Liver (tissue), 9 donors: ENCODE results near the gene MAML3. TPM values are rescaled to one million over a fixed set of nuclear protein-coding genes. Genes with fewer than 3 reads are reported as not detected.

ENCODE experiments used
- DNase-seq: peaks from one replicate; pipeline ENCODE4 v3.0.0-alpha.2; 2017; ENCODE audit warnings: low spot score
- H3K27ac ChIP-seq, 2 donors: one replicate each; pipeline ENCODE4 v1.7.0; 2013; ENCODE audit warnings: inconsistent platforms in 2 of 2, low read length in 2 of 2, control low read depth in 1 of 2, low read depth in 1 of 2, mild to moderate bottlenecking in 1 of 2
- H3K27me3 ChIP-seq, 4 donors: one replicate each; pipeline versions ENCODE4 v1.6.1 to v1.7.0; 2013; ENCODE audit warnings: low read length in 3 of 4, inconsistent platforms in 1 of 4, mild to moderate bottlenecking in 1 of 4, moderate library complexity in 1 of 4; ENCODE audit not compliant: control insufficient read depth in 4 of 4, insufficient read depth in 4 of 4
- H3K36me3 ChIP-seq, 4 donors: one replicate each; pipeline versions ENCODE4 v1.6.1 to v1.7.0; 2013; ENCODE audit warnings: low read length in 3 of 4, mild to moderate bottlenecking in 3 of 4, low read depth in 1 of 4, moderate library complexity in 1 of 4; ENCODE audit not compliant: control insufficient read depth in 4 of 4, insufficient read depth in 3 of 4
- H3K4me1 ChIP-seq, 4 donors: one replicate each; pipeline versions ENCODE4 v1.6.1 to v1.7.0; 2013; ENCODE audit warnings: low read length in 3 of 4, mild to moderate bottlenecking in 3 of 4, moderate library complexity in 1 of 4; ENCODE audit not compliant: control insufficient read depth in 4 of 4, insufficient read depth in 4 of 4
- H3K4me3 ChIP-seq, 3 donors: one replicate each; pipeline versions ENCODE4 v1.6.1 to v1.7.0; 2013; ENCODE audit warnings: low read length in 3 of 3, control low read depth in 1 of 3, low read depth in 1 of 3, mild to moderate bottlenecking in 1 of 3
- H3K9ac ChIP-seq, 2 donors: one replicate each; pipeline ENCODE4 v1.7.0; 2013; ENCODE audit warnings: low read length in 2 of 2, mild to moderate bottlenecking in 2 of 2, moderate library complexity in 2 of 2, control low read depth in 1 of 2, low read depth in 1 of 2
- H3K9me3 ChIP-seq, 4 donors: one replicate each; pipeline versions ENCODE4 v1.6.1 to v1.7.0; 2013; ENCODE audit warnings: low read length in 3 of 4; ENCODE audit not compliant: control insufficient read depth in 4 of 4
- EGR1 ChIP-seq, 2 donors: IDR thresholded peaks; 2 replicates each; pipeline ENCODE4 v1.6.1; 2016 to 2018; ENCODE audit warnings: antibody characterized with exemption in 2 of 2, low read depth in 2 of 2
- FOXA1 ChIP-seq: IDR thresholded peaks from 2 replicates; pipeline ENCODE4 v1.6.1; 2016; ENCODE audit warnings: antibody characterized with exemption
- FOXA2 ChIP-seq: IDR thresholded peaks from 2 replicates; pipeline ENCODE4 v1.6.1; 2016; ENCODE audit warnings: antibody characterized with exemption
- GABPA ChIP-seq, 2 donors: IDR thresholded peaks in 1 of 2; conservative IDR thresholded peaks in 1 of 2; 2 replicates each; pipeline ENCODE4 v1.6.1; 2016; ENCODE audit warnings: antibody characterized with exemption in 2 of 2, mild to moderate bottlenecking in 1 of 2, moderate library complexity in 1 of 2
- HNF4A ChIP-seq, 2 donors: conservative IDR thresholded peaks; 2 replicates each; pipeline ENCODE4 v1.6.1; 2016; ENCODE audit warnings: antibody characterized with exemption in 2 of 2, mild to moderate bottlenecking in 2 of 2
- HNF4G ChIP-seq: IDR thresholded peaks from 2 replicates; pipeline ENCODE4 v1.6.1; 2016; ENCODE audit warnings: antibody characterized with exemption
- JUND ChIP-seq, 2 donors: IDR thresholded peaks; 2 replicates each; pipeline ENCODE4 v1.6.1; 2016; ENCODE audit warnings: antibody characterized with exemption in 2 of 2
- NR2F2 ChIP-seq: IDR thresholded peaks from 2 replicates; pipeline ENCODE4 v1.6.1; 2016; ENCODE audit warnings: antibody characterized with exemption
- RAD21 ChIP-seq, 2 donors: IDR thresholded peaks; 2 replicates each; pipeline ENCODE4 v1.6.1; 2016; ENCODE audit warnings: antibody characterized with exemption in 2 of 2, mild to moderate bottlenecking in 2 of 2
- RXRA ChIP-seq, 2 donors: IDR thresholded peaks; 2 replicates each; pipeline ENCODE4 v1.6.1; 2017 to 2018; ENCODE audit warnings: antibody characterized with exemption in 2 of 2, mild to moderate bottlenecking in 1 of 2
- SP1 ChIP-seq: IDR thresholded peaks from 2 replicates; pipeline ENCODE4 v1.6.1; 2018; ENCODE audit warnings: antibody characterized with exemption, mild to moderate bottlenecking
- TAF1 ChIP-seq: conservative IDR thresholded peaks from 2 replicates; pipeline ENCODE4 v1.6.1; 2016; ENCODE audit warnings: antibody characterized with exemption, mild to moderate bottlenecking
- YY1 ChIP-seq: IDR thresholded peaks from 2 replicates; pipeline ENCODE4 v1.6.1; 2016; ENCODE audit warnings: antibody characterized with exemption, mild to moderate bottlenecking
- WGBS: extraction: QIAGEN DNeasy Blood & Tissue Kit; methylation state at CpG from one replicate; pipeline ENCODE4 v1.1.7; 2013; 5-methylcytosine and 5-hydroxymethylcytosine counted together
- polyA plus RNA-seq, 2 donors: library from polyadenylated mRNA; stranded (reverse) in 1 of 2; unstranded in 1 of 2; fragments of 200-250 nt in 1 of 2; fragments of >200 nt in 1 of 2; fragmentation: Nextera tagmentation in 1 of 2; extraction: Ambion mirVana in 1 of 2; gene quantifications; one replicate each; pipeline versions ENCODE4 v1.2.1 to v1.2.3, GENCODE V29; 2013 to 2015
- total RNA-seq, 2 donors: library from RNA; depleted of rRNA; stranded (reverse); fragments of >200 nt; gene quantifications; one replicate each; pipeline ENCODE4 v1.2.3, GENCODE V29; 2014
- TF ChIP-seq, protein P1 (sequence below): IDR thresholded peaks from 2 replicates; pipeline ENCODE4 v1.6.1; 2016; ENCODE audit warnings: antibody characterized with exemption, mild to moderate bottlenecking
- TF ChIP-seq, protein P2 (sequence below): IDR thresholded peaks from 2 replicates; pipeline ENCODE4 v1.6.1; 2016; ENCODE audit warnings: antibody characterized with exemption
- TF ChIP-seq, protein P3 (sequence below): IDR thresholded peaks from 2 replicates; pipeline ENCODE4 v1.6.1; 2016; ENCODE audit warnings: antibody characterized with exemption
- TF ChIP-seq, protein P4 (sequence below): fragments of 150-350 bp; IDR thresholded peaks from 2 replicates; pipeline ENCODE4 v1.5.1; 2017; ENCODE audit warnings: improper control_type of control experiment, low read depth, low read length; ENCODE audit not compliant: missing input control
- donor health status: healthy.
- donor health status: healthy.
- donor health status: healthy.
- donor health status: healthy.
- donor health status: healthy.

Gene MAML3
- total and polyA plus RNA-seq, 4 donors = 1.3 to 4.3 (median 2.7) TPM

DNA sequence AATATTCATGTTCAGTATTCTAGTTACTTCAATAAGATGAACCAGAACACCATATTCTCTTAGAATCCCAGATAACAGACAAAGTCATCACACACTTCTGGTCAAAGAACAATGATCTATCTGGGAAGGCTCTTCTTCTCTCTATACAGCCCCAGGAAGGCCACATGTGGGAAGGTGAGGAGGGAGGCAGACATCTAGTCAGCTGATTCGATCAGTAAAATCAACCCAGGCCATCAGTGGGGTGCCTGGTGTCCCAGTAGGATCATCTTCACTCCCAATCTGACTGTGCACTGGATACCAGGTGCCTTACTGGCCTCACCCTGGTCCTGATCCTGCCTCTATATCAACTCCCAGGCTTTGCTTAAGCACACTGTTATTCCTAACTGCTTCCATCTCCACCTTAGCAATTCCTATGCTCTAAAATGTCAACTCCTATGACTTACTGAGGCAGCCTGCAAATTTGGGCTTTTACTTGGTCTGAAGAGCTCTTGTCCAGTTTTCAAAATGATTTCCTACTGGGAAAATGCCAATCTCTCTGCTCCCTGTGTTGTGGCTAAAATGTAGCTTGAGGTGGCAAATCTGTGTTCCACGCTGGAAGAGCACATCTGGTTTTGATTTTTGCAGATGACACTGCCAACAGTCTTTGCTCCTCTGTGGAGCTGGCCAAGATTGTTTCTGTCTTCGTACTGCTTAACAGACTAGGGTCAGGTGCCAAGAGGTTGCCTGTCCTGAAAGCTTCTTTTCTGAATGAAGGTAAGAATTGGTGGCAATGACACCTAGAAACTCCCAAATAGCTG is 359.6 kb downstream of the MAML3 start:
- DNase-seq = no peak
- 71% methylated on average over 3 of the region's 3 CpGs for WGBS
- TF ChIP-seq GABPA (IDR thresholded peaks at IDR 0.05 in 1 of 2, conservative IDR thresholded peaks at IDR 0.05 in 1 of 2) = no peak
- TF ChIP-seq RAD21 (IDR thresholded peaks at IDR 0.05) = no peak
- TF ChIP-seq HNF4A (conservative IDR thresholded peaks at IDR 0.05) = no peak
- no peak for TF ChIP-seq JUND (IDR thresholded peaks at IDR 0.05)
- no peak for TF ChIP-seq EGR1 (IDR thresholded peaks at IDR 0.05; ENCODE audit: low read depth in 2 of 2)
- no peak overlapping the region for H3K4me3 ChIP-seq
- H3K9ac ChIP-seq = no peak overlapping the region
- H3K4me1 ChIP-seq = no peaks in the 10 kb centered on the region
- H3K27me3 ChIP-seq = no peaks in the 10 kb centered on the region
- no peak overlapping the region for H3K27ac ChIP-seq
- H3K36me3 ChIP-seq = no peaks in the 10 kb centered on the region
- H3K9me3 ChIP-seq = no peaks in the 10 kb centered on the region

DNA sequence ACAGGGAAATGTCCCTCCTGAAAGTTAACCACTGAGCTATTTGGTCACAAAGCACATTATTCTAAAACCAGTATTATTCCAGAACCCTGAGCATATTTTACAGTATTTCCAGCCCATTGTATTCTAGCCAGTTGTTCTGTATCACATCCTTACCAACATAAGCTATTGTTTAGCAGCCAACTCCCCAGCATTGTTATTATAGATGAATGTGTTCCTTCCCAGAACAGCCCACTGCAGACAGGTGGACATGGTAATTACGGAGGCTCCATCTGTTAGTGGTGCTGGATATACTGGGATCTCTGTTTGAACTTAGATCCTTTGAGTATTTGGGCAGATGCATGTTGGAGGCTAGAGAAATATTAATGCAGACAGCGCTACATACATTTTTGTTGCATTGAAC is 362.3 kb downstream of the MAML3 start:
- no peak overlapping the region for H3K27ac ChIP-seq
- DNase-seq = no peak
- H3K4me3 ChIP-seq = no peak overlapping the region
- no peak overlapping the region for H3K9ac ChIP-seq
- 96% methylated on average over 2 of the region's 2 CpGs for WGBS
- TF ChIP-seq NR2F2 (no peak), YY1 (no peak), HNF4G (no peak), FOXA2 (no peak), SP1 (no peak), RAD21 (IDR thresholded peaks at IDR 0.05) (no peak), GABPA (IDR thresholded peaks at IDR 0.05 in 1 of 2, conservative IDR thresholded peaks at IDR 0.05 in 1 of 2) (no peak), HNF4A (conservative IDR thresholded peaks at IDR 0.05) (no peak), FOXA1 (no peak), RXRA (IDR thresholded peaks at IDR 0.05) (no peak)
- TF ChIP-seq, protein P1, sequence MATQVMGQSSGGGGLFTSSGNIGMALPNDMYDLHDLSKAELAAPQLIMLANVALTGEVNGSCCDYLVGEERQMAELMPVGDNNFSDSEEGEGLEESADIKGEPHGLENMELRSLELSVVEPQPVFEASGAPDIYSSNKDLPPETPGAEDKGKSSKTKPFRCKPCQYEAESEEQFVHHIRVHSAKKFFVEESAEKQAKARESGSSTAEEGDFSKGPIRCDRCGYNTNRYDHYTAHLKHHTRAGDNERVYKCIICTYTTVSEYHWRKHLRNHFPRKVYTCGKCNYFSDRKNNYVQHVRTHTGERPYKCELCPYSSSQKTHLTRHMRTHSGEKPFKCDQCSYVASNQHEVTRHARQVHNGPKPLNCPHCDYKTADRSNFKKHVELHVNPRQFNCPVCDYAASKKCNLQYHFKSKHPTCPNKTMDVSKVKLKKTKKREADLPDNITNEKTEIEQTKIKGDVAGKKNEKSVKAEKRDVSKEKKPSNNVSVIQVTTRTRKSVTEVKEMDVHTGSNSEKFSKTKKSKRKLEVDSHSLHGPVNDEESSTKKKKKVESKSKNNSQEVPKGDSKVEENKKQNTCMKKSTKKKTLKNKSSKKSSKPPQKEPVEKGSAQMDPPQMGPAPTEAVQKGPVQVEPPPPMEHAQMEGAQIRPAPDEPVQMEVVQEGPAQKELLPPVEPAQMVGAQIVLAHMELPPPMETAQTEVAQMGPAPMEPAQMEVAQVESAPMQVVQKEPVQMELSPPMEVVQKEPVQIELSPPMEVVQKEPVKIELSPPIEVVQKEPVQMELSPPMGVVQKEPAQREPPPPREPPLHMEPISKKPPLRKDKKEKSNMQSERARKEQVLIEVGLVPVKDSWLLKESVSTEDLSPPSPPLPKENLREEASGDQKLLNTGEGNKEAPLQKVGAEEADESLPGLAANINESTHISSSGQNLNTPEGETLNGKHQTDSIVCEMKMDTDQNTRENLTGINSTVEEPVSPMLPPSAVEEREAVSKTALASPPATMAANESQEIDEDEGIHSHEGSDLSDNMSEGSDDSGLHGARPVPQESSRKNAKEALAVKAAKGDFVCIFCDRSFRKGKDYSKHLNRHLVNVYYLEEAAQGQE = no peak
- TF ChIP-seq, protein P2, sequence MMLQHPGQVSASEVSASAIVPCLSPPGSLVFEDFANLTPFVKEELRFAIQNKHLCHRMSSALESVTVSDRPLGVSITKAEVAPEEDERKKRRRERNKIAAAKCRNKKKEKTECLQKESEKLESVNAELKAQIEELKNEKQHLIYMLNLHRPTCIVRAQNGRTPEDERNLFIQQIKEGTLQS = no peak
- no peaks in the 10 kb centered on the region for H3K27me3 ChIP-seq
- no peaks in the 10 kb centered on the region for H3K36me3 ChIP-seq
- H3K4me1 ChIP-seq = no peaks in the 10 kb centered on the region
- no peaks in the 10 kb centered on the region for H3K9me3 ChIP-seq

DNA sequence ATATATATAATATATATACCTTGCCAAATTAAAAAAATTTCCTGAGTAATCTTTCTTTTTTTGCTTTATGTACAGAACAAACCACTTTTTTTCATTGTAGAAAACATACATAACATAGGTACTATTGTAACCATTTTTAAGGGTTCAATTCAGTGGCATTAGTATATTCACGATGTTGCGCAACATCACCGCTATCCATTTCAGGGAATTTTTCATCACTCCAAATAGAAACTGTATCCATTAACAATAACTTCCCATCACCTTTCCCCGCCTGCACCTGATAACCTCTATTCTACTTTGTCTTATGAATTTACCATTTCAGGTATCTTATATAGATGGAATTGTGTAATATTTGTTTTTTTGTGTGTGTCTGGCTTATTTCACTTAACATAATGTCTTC is 363.7 kb downstream of the MAML3 start:
- Histone ChIP-seq H3K27ac (no peak overlapping the region), H3K4me3 (no peak overlapping the region), H3K27me3 (no peaks in the 10 kb centered on the region), H3K9ac (no peak overlapping the region), H3K9me3 (no peaks in the 10 kb centered on the region), H3K4me1 (no peaks in the 10 kb centered on the region), H3K36me3 (no peaks in the 10 kb centered on the region)
- DNase-seq = no peak
- 97% methylated on average over 4 of the region's 4 CpGs for WGBS
- TF ChIP-seq, protein P3, sequence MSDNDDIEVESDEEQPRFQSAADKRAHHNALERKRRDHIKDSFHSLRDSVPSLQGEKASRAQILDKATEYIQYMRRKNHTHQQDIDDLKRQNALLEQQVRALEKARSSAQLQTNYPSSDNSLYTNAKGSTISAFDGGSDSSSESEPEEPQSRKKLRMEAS = no peak
- TF ChIP-seq FOXA2 = no peak
- TF ChIP-seq TAF1 = no peak
- no peak for TF ChIP-seq SP1
- TF ChIP-seq EGR1 (IDR thresholded peaks at IDR 0.05; ENCODE audit: low read depth in 2 of 2) = no peak
- TF ChIP-seq, protein P4, sequence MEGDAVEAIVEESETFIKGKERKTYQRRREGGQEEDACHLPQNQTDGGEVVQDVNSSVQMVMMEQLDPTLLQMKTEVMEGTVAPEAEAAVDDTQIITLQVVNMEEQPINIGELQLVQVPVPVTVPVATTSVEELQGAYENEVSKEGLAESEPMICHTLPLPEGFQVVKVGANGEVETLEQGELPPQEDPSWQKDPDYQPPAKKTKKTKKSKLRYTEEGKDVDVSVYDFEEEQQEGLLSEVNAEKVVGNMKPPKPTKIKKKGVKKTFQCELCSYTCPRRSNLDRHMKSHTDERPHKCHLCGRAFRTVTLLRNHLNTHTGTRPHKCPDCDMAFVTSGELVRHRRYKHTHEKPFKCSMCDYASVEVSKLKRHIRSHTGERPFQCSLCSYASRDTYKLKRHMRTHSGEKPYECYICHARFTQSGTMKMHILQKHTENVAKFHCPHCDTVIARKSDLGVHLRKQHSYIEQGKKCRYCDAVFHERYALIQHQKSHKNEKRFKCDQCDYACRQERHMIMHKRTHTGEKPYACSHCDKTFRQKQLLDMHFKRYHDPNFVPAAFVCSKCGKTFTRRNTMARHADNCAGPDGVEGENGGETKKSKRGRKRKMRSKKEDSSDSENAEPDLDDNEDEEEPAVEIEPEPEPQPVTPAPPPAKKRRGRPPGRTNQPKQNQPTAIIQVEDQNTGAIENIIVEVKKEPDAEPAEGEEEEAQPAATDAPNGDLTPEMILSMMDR = no peak
- TF ChIP-seq RXRA (IDR thresholded peaks at IDR 0.05) = no peak
- no peak for TF ChIP-seq YY1
- TF ChIP-seq RAD21 (IDR thresholded peaks at IDR 0.05) = no peak
- TF ChIP-seq, protein P1 = no peak
- no peak for TF ChIP-seq HNF4G
- TF ChIP-seq HNF4A (conservative IDR thresholded peaks at IDR 0.05) = no peak
- TF ChIP-seq JUND (IDR thresholded peaks at IDR 0.05) = no peak
- no peak for TF ChIP-seq NR2F2
- TF ChIP-seq GABPA (IDR thresholded peaks at IDR 0.05 in 1 of 2, conservative IDR thresholded peaks at IDR 0.05 in 1 of 2) = no peak
